ENCODE results near the gene ANKRD65.
"Not testable (repeated sequence)": the region's sequence is repeated elsewhere in the genome, so short reads cannot be mapped to it uniquely, and the experiment has no call there.

DNA sequence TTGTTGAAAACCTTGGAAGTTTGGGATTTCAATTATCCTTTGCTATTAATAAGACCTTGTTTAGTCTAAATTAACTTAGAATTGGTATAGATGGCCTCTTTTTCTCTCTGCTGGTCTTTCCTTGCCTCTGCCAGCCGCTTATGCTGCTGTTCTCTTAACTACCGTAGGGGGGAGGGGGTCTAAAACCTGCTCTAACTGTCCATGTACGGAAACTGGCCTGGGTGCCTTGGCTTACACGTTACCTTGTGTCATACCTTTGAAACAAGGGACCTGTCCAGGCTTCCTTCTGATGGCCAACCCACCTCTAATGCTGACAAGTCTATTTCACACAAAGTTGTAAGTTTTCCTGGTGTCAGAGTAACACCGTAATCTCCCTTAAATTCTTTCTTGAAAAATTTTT is 3.7 kb downstream of the ANKRD65 start:
- TF ChIP-seq, protein P1, sequence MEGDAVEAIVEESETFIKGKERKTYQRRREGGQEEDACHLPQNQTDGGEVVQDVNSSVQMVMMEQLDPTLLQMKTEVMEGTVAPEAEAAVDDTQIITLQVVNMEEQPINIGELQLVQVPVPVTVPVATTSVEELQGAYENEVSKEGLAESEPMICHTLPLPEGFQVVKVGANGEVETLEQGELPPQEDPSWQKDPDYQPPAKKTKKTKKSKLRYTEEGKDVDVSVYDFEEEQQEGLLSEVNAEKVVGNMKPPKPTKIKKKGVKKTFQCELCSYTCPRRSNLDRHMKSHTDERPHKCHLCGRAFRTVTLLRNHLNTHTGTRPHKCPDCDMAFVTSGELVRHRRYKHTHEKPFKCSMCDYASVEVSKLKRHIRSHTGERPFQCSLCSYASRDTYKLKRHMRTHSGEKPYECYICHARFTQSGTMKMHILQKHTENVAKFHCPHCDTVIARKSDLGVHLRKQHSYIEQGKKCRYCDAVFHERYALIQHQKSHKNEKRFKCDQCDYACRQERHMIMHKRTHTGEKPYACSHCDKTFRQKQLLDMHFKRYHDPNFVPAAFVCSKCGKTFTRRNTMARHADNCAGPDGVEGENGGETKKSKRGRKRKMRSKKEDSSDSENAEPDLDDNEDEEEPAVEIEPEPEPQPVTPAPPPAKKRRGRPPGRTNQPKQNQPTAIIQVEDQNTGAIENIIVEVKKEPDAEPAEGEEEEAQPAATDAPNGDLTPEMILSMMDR (conservative IDR thresholded peaks at IDR 0.05; ENCODE audit: low read depth, low read length): not testable (repeated sequence)
- TF ChIP-seq EZH2 (IDR thresholded peaks at IDR 0.05; ENCODE audit: low read length, unreplicated experiment); EZH2phosphoT487 (IDR thresholded peaks at IDR 0.05; ENCODE audit: borderline replicate concordance, low read length): not testable (repeated sequence)
